GM18519 (cell line): ENCODE data around the gene GPR146.
"Not testable (repeated sequence)": the region's sequence is repeated elsewhere in the genome, so short reads cannot be mapped to it uniquely, and the experiment has no call there.

Experiments
- ATAC-seq: cut with Tn5 transposase; IDR thresholded peaks from one replicate; pipeline ENCODE4 v1.9.1; 2021; ENCODE audit warnings: mild to moderate bottlenecking, moderate library complexity; ENCODE audit not compliant: unreplicated experiment, low FRiP score

Gene GPR146

DNA sequence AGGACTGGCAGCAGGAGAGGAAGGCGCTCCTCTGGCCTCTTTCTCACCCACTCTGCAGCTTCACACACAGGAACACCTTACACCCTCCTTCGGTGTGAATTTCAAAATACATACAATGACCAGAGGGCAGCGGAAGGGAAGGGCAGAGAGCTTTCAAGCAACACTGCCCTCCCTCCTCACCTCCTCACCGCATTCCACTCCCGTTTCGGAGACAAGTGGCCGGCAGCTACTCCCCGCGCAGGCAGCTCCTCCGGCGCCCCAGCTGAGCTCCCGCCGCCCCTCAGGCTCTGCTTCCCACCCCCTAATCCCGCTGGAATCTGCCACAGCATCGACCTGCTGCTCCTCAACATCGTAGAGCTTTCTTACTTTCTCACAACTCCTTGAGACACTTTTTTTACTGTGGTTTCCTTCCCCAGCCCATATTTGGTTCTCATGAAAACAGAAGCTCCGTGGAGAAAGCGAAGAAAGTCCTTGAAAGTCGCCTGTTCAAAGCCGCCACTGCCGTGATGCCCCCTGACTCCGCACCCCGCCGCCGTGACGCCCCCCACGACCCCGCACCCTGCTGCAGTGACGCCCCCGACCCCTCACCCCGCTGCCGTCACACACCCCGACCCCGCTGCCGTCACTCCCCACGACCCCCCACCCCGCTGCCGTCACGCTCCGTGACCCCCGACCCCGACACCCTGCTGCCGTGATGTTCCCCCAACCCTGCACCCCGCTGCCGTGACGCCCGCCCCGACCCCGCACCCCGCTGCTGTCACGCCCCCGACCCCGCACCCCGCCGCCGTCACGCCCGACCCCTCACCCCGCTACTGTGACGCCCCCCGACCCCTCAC is 29.0 kb downstream of the GPR146 start:
- ATAC-seq = no peak

DNA sequence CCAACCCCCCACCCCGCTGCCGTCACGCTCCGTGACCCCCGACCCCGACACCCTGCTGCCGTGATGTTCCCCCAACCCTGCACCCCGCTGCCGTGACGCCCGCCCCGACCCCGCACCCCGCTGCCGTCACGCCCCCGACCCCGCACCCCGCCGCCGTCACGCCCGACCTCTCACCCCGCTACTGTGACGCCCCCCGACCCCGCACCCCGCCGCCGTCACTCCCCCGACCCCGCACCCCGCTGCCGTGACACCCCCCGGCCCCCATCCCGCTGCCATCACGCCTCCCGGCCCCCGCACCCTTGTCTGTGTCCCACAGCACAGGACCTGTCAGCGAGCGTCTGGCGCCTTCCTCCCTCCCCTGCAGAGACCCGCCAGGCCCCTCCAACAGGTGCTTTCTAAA is 29.7 kb downstream of the GPR146 start:
- not testable (repeated sequence) for ATAC-seq

DNA sequence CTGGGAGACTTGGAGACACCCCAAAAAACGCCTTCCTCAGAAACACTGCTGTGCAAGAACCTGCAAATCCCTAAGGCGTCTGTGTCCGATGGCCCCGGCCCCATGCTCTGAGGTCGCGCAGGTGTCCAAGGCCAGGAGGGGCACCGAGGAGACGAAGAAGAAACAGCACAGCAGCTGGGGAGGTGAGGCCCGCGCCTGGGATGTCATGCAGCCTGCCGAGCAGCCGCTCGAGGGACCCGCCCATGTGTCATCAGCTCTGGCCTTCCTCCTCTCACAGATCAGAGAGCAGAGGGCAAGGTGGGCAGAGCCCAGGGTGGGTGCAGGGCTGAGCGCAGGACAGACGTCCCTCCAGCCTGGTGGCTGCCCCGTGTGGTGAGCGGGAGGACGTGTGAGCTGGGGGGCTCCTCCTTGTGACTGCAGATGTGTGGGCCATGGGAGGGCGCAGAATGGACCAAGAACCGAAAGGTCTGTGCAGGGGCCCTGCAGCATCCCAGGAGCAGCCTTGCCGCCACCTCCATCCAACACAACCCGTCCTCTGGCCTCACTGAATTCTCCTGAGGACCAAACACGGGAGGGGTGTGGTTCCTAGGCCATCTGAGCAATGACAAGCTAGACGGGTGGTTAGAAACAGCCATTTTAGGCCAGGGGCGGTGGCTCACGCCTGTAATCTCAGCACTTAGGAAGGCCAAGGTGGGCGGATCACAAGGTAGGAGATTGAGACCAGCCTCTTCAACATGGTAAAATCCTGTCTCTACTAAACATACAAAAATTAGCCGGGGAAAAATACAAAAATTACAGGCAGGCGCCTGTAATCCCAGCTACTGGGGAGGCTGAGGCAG is 30.5 kb downstream of the GPR146 start:
- ATAC-seq = no peak

DNA sequence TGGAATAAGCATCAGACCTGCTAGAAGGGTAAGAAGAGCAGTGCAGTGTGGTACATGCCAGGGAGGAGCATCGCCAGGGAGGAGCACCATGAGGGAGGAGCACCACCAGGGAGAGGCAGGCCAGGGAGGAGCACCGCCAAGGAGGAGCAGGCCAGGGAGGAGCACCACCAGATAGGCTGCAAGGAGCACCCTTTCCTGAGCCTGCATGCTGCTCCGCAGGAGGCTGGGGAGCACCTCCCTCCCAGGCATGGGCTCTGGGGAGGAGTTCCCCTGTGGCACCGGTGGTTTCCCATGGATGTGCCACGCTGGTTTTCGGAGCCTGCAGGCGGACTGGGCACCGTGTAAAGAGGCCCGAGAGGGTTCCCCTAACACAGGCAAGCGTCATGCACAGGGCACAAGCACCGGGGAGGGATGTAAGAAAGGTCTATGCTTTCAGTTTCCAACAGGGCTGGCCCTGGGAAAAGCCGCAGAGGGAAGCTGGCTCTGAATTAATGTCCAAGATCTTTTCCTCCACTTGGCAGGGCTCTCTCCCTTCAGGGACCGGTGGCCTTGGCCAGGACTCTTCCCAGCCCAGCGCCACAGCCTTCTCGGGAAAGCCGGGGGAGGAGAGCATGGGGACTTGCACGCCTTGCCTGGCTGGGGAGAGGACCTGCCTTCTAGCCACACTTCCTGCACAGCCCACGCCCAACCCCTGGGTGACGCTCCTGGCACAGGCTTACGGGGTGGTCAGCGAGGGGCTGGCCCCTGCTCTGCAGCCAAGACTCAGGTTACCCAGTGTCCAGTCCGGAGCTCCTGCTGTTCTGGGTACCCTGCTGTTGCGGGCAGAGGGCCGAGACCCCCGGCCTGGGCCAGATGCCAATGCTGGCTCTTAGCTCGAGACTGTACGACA is 32.1 kb downstream of the GPR146 start:
- ATAC-seq = no peak

DNA sequence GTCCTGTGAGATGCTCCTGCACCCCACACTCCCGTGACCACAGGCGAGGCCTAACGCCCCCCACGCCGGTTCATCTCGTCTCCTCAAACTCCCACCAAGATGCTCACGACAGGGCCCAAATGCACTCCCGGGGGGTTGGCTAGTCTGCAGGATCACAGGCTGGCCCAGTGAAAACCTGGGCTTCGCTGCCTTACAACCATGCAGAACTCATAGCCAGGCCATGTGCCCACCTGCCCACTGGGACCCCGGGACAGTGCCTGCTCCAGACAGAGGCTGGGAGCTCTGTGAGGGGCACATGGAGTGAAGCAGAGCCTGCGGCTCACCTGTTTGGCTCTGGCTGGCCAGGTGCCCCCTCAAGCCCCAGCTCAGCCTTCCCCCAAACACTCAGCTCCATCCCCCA is 34.2 kb downstream of the GPR146 start:
- ATAC-seq = no peak

DNA sequence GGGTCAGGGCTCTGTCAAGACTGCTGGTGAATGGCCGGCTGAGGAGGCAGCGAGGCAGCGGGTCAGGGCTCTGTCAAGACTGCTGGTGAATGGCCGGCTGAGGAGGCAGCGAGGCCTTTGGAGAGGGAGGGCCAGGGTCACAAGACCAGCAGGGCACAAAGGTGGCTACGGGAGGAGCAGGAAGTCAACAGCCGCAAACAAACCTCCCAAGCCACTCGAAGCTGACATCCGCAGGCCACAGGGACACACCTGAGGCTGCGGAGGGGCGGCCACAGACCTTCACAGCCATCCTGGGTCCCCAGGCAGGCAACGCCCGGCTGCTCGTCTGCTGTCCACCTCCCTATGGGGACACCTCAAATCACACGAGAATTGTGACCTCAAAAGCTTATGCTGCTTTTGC is 34.6 kb downstream of the GPR146 start:
- no peak for ATAC-seq

DNA sequence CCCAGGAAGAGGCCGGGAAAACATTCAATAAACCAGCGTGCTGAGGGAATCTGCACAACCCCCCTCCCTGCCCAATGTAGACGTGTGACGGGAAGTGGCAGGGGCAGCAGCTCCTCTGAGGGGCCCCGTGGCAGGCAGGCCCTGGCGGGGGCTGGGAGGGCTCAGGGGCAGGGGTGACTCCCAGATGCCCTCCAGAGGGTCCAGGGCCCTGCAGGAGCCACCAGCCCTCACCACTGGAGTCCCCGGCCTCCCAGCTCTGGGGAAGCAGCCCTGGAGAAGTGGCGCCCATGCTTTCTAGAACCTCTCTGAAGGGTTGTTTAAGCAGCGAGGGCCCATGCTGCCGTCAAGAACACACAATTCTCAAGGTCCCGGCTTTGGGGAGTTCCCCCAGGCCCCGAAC is 35.2 kb downstream of the GPR146 start:
- no peak for ATAC-seq

DNA sequence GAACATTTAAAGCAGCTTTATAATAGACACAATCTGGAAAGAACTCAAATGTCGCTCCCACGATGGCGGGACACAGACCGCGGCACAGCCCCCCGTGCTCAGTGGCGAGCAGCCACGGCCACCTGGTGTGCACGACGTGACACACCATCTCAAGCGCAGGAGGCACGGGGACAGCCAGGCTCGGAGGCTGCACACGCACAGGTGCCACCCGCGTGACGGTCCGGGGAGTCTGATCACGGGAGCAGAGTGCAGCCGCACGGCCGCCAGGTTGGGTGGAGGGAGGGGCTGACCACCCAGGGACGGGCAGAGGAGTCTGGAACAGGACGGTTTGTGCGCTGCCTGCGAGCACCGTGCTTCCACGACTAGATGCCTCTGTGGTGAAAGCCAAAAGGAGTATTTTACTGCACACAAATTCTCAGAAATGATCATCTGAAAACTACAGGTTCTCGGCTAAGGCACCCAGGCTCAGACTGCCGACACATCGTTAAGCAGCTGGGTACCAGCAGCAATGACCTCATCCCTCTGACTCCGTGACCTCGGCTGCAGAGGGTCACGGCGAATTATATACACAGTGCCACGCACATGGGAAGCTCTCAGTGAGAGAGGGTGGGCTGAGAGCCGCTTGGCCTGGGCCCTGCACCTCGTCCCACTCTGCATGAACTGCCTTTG is 36.0 kb downstream of the GPR146 start:
- no peak for ATAC-seq

DNA sequence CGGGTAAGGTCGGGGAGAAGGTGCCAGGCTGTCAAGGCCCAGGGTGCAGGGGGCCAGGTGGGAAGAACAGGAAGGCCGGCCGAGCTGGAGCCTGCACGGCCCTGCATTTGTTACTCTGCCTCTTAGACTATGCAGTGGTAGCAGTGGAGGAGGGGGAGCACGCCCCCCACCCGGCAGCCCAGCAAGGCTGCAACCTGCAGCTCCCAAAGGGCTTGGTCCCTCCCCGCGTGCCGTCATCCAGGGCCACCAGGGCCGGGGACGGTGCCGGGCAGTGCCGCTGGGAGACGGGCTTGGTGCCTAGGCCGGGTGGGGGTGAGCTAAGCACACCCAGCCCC is 36.5 kb downstream of the GPR146 start:
- ATAC-seq = no peak

DNA sequence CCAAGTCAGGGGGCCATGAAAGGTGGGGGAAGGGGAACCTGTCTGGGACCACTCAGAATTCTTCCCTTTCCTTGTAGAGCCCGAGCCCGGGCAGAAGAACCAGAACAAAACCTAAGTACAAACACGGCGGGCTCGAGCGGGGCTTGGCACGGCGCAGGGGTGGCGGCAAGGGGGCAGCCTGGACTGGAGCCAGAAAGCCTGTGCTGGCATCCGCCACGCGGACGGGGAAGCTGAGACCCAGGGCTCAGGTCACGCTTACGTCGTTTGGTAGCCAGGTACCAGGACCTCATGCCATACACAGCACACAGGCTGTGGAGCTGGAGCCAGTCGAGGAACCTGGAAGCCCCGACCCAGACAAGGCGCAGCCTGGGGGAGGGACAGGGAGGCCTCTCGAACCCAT is 37.0 kb downstream of the GPR146 start:
- no peak for ATAC-seq

DNA sequence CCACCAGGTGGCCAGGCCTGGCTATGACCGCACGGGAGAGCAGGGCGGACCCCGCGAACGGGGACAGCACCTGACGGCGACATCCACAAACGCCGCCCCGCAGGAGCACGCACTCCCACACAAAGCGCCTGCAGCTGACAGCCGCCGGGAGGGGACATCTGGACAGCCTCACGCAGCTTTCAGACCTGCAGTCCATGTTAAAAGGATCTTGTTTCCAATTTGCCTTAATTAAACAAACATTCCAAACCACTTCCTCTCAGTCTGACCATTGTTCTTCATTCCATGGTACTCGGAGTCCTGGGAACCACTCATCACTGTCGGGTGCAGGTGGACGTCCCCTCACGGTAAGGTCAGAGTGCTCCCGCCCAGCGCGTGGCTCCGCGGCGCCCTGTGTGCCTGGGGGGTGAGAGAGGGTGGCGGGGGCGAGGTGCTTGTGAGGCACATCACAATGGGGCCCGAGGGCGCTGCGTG is 37.6 kb downstream of the GPR146 start:
- no peak for ATAC-seq

DNA sequence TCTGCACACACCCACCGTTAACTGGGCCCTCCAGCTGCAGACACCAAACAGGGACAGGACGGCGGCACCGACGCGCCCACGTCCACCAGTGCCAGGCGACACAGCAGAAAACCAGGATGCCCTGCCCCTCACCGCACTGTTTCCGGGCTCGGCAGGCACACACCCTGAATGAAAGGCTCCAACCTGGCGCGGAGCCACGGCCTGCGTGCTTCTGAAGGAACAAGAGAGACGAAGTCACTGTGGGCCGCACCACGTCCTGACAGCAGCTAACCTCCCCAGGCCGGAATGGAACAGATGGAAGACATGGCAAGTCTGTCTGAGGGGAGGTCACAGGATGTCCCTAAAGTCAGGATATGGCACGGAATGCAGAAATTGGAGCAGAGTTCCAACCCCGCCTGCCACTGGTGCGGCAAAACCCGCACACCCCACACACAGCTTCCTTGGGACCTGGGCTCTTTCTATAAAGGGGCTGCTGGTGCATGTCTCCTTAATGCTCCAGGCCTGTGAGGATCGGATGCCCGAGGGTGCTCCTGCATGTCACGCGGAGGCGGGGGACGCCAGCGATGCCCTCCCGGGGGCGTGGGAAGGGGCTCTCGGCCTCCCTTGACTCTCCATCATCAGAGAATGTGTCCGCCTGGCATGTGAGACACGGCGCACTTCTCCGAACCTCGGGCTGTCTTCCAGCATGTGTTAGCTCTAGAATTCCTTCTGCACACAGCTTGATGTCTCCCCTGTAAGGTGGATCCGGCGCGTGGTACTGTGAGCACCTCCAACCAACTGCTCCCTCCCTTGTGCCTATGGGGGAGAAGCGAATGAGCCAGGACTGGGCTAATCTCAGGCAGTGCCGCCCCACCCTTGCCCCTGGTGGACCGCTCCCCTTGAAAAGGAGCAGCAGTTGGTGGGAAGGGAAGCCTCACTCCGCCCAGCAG is 39.6 kb downstream of the GPR146 start:
- no peak for ATAC-seq

DNA sequence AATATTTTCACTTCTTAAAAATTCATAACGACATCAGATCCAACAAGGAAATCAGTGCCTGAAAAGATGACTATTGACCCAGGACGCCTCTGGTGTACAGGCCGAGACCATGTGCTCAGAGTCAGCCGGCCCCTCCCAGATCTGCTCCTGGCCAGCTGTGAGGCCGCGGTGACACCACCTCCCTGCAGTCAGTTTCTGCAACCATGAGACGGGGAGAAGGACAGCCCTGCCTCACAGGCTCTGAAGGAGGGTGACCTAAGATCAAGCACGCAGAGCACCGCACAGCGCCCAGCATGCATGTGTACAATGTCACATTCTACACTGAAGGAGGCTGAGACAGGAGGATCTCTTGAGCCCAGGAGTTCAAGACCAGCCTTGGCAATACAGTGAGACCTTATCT is 40.9 kb downstream of the GPR146 start:
- ATAC-seq = no peak

DNA sequence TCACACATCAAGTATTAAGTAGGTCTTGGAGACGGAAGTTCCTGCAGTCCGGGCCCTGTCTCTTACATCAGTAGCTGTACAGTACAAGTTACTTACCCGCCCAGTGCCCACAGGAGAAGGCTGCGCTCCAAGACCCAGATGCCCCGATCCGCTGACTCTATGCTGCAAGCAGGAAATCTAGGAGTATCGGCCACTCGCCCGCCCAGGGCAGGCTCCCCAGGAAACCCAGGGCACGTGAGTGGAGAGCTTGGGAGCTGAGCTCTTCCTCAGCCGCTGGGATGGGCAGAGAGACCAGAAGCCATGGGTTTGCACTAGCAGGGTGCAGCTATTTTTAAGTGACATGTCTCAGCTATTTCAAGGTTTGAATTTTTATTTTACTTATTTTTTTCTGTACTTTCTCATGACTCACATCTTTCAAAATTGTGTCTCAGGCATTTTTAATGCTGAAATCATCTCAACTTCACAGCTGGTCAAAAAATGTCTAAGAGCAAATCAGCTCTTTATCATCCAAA is 41.6 kb downstream of the GPR146 start:
- ATAC-seq = no peak

DNA sequence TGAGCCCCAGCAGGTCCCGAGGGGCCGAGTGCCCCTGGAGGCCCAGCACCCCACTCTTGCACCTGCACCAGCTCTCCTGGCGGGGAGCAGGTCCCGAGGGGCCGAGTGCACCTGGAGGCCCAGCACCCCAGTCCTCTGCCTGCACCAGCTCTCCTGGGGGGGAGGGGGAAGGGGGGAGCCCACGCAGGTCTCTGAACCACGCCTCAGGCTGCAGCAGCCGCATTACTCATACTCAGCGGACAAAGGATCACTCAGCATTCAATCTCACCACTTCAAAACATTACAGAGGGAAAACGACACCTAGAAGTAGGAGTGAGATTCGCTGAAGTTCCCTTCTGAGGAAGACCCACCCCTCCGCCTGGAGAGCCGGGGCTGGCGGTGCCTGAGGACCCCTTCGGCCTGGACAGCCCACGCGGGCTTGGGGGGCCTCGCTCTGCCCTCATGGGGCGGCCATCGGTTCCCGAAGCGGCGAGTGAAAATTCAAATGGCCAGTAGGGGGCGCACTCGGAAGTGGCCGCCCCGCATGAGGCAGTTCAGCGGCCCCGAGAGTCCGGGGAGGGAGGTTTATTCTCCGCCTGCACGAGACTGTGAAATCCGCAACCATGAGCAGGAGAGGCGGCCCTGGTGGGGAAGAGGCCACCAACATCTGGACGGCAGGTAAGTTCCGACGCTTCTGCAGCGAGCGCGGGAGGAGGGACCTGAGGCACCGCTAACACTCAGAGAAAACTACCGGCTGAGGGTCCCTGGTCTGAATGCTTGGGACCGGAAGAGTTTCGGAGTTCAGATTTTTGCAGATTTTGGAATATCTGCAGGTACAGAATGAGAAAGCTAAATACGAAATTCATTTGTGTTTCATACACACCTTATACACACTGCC is 42.5 kb downstream of the GPR146 start:
- ATAC-seq = peak; percentile 42

DNA sequence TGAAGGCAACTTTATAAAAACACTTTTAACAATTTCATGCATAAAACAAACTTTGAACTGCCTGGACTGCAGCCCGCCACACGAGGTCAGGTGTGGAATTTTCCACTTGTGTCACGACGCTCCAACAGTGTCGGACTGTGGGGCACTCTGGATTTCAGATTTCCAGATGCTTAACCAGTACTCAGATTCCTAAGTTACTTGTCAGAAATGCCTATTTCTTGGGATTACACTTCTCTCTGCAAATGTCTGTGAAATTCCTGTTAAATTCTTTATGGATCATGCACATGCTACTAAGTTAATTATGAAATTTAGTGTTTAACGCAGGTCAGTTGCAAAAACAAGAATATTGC is 43.1 kb downstream of the GPR146 start:
- ATAC-seq = no peak

DNA sequence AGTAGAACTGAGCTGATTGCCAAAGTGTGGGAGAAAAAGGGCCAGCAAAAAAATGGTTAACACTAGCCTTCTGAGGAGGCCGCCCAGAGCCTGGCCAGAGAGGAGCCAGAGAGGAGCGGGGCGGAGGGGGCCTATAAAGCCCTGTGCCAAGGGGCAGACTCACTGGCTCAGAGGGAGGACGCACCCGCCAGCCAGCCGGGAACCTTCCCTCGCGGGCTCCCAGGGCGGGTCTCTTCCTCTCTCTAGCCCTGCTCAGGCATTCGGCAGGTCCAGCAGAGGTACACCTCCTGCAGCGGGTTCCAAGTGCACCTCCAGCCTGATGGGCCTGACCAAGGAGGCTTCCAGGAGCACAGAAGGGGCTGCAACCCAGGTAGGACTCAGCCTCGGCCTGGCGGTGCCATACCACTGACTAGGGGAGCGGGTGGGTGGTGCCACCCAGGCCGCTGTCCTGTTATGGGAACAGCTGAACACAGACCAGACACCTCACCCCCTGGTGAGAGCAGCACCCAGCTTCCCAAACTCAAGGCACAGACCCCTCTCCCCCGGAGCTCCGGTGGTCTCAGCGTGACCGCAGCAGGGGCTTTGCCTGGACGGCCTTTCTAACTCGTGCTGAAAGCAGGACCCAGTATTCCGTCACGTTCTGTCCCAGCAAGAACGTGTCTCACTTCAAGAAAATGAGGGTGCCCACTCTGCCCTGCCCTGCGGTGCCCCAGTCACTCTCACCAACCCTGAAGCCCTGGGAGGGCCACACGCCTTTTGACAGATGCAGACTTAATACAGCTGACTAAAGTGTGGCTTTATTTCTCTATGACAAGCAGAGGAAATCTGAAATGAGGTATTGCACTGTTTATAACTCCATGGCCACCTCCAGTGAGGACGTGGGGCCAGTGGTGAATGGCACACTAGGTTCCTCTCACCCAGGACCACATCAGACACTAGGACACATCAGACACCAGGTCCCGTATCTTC is 43.9 kb downstream of the GPR146 start, which contains the start of gene GPER1:
Gene GPER1, plus strand, starts transcription at position 162 of the 969 bp plus-strand sequence. CDS start 3,616 bp downstream, outside the sequence.
- no peak for ATAC-seq
